Activated CD4-positive, alpha-beta T cell treated with anti-CD3 and anti-CD28 coated beads for 1 hour (primary cell): ENCODE results near the gene GOLIM4.
A peak's percentile ranks its signal among the peaks of the same experiment; 100 is the strongest.
"Not testable (repeated sequence)": the region's sequence is repeated elsewhere in the genome, so short reads cannot be mapped to it uniquely, and the experiment has no call there.

Source experiments
- DNase-seq: peaks from one replicate; pipeline ENCODE4 v3.0.0-alpha.2; 2020

GOLIM4 gene

GRCh38 chr3:168095611-168096209 is at the start of gene GOLIM4:
Gene GOLIM4, minus strand, starts transcription at chr3:168095924. Its CDS starts 639 bp downstream, at chr3:168095285.
- DNase-seq, result peak; percentile 8

DNA sequence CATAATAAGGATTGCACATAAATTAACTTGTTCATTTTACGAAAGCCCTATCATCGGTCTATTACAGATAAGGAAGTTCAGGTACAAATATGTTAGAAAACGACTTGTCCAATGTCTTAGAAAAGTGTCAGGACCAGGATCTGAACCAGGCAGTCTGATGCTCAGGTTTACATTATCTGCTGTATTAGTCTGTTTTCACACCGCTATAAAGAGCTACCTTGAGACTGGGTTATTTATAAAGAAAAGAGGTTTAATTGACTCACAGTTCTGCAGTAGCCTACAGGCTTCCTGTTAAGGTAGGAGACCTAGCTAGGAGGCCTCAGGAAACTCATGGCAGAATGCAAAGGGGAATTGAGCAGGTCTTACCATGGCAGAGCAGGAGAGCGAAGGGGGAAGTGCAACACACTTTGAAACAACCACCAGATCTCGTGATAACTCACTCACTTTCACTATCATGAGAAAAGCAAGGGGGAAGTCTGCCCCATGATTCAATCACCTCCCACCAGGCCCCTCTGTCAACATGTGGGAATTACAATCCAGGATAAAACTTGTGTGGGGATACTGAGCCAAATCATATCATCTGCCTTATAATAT is 45.8 kb upstream of the GOLIM4 start:
- DNase-seq, result no peak

GRCh38 chr3:168139947-168140346 is 44.2 kb upstream of the GOLIM4 start:
- no peak for DNase-seq

- DNase-seq, result no peak
Measured at GRCh38 chr3:168138421-168138820, 42.7 kb upstream of the GOLIM4 start.

GRCh38 chr3:168134931-168135330 is 39.2 kb upstream of the GOLIM4 start:
- no peak for DNase-seq

DNA sequence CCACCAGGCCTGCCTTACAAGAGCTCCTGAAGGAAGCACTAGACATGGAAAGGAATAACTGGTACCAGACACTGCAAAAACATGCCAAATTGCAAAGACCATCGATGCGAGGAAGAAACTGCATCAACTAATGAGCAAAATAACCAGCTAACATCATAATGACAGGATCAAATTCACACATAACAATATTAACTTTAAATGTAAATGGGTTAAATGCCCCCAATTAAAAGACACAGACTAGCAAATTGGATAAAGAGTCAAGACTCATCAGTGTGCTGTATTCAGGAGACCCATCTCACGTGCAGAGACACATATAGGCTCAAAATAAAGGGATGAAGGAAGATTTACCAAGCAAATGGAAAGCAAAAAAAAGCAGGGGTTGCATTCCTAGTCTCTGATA is 34.5 kb upstream of the GOLIM4 start:
- DNase-seq, result not testable (repeated sequence)

- DNase-seq, result not testable (repeated sequence)
Measured at GRCh38 chr3:168128463-168128862, 32.7 kb upstream of the GOLIM4 start.

DNA sequence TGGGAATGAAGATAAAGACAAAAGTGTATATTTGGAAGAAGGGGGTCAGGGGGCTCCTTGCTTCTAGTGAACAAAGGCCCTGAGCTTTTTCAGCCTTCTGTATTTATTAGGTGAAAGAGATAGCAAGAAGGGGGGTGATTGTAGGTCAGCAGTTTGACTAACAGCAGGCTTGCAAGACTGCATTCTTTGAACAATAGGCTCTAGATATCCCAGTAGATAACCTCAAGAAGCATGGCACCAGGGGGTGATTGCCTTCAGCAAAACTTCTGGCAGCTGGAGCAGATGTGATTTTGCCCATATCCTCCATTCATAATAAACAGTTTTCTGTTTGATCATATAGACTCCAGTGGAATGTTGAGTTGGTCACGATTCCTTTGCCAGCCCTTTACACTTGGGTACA is 31.7 kb upstream of the GOLIM4 start:
- no peak for DNase-seq

- no peak for DNase-seq
Measured at GRCh38 chr3:168124791-168125190, 29.1 kb upstream of the GOLIM4 start.

DNA sequence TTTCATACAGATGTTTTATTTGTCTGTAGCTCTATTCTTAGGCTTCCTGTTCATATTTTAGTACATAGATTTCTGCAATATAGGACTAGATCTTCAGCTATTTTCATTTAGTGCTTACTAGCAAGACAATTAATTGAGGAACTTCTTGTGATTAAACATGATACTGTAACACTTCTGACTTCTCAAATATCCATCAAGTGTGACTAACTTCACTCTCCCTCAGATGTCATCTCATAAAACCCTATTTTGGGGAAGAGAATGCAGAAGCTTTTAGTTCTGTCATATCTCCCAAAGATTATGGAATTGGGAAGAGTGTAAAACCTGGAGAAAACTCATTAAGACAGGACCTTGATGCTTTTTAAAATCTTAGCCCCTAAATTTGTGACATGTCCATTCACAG is 28.6 kb upstream of the GOLIM4 start:
- DNase-seq, result no peak

GRCh38 chr3:168123201-168124176 is 27.8 kb upstream of the GOLIM4 start:
- DNase-seq, result no peak

- no peak for DNase-seq
Measured at GRCh38 chr3:168121184-168122017, 25.7 kb upstream of the GOLIM4 start.

DNA sequence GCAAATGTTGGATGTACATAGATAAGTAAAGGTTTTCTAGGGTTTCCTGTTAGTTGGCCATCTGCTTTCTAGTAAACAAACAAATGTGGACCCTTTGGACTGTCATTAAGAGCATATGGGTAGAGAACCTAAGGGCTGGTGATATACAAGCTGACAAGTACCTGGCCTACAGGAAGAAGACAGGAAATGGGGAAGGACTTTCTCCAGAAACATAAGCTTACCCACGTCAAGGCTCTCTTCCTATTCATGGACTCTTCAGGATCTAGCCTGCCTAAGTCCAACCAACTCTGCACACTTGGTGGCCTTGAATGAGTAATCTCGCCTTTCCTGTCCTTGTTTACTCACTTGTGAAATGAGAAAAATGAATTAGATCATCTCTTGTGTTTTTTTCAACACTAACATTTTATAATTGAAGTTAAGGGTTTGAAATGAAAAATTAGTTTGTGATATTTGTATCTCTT is 22.2 kb upstream of the GOLIM4 start:
- no peak for DNase-seq

DNA sequence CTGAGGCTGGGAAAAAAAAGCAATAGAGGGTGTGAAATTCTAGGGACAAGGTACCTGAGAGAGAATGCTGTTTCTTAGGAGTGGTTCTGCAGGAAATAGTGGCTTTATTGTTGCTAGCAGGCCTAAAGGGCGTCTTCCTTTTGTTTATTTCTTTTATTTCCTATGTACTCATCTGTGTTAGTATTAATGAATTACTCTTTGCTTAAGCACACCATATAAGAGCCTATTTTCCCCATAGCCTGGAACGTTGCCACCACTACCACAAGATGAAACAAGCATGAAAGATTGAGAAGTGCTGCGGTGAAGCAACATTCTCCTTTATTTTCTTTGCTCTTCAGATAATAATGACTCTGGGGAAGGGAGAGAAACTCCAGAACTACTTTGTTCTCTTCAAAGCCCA is 21.3 kb upstream of the GOLIM4 start:
- DNase-seq, result no peak

GRCh38 chr3:168116279-168116678 is 20.6 kb upstream of the GOLIM4 start:
- no peak for DNase-seq

- DNase-seq, result no peak
Measured at GRCh38 chr3:168113848-168114247, 18.1 kb upstream of the GOLIM4 start.

DNA sequence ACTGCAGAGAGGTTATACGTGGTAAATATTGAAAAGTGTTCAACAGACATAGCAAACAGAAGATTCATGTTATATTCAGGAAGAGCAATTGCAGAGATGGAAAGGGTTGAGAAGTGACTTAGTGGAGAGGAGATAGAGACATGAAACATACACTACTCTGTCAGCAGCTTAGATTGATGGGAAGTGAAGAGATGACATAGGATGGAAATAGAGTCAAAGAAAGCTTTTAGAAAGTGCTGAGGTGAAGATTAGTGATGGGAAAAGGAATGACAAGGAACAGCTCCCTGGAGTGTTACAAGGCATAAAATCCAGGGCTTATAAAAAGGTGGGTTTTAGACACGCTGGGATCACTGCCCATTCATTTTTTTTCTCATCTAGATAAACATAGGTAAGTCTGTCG is 17.2 kb upstream of the GOLIM4 start:
- DNase-seq, result no peak

GRCh38 chr3:168104361-168104760 is 8.6 kb upstream of the GOLIM4 start:
- no peak for DNase-seq

- DNase-seq, result no peak
Measured at GRCh38 chr3:168102735-168103410, 7.1 kb upstream of the GOLIM4 start.

GRCh38 chr3:168100777-168101492 is 5.2 kb upstream of the GOLIM4 start:
- DNase-seq, result no peak

DNA sequence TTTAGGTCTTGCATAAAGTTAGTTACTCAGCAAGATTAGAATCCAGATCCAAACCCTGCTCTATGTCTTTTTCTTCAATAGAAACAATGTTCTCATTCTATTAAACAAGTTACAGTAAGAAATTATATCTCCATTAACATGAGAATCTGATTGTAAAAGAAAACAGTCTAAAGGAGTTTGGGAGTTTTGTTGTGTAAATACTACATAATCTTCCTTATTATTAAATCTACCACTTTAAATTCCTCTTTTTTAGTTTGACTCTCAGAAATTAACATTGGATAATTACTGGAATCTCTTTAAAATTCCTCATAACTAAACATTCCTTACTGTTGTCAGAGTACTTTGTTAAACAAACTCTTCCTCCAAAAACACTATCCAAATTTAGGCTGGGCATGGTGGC is 1.7 kb upstream of the GOLIM4 start:
- no peak for DNase-seq
